ENCODE measurements around the gene GPRIN3. TPM values are rescaled to one million over a fixed set of nuclear protein-coding genes. Genes with fewer than 3 reads are reported as not detected.

The GPRIN3 gene
- total RNA-seq, 1 experiment from 2014 or later, result not detected

- intact Hi-C loops (cut with micrococcal nuclease; ENCODE audit: unreplicated experiment), result no loop called here
- BruUV-seq (replicated peaks), result no TSS peak
- DNase-seq (ENCODE audit: low spot score), result no peak
- ChIA-PET POLR2A (ENCODE audit: low non-redundant PET) (no interaction called here), CTCF (no interaction called here)
- no peak for TF ChIP-seq EZH2 (IDR thresholded peaks at IDR 0.05; ENCODE audit: borderline replicate concordance, low read depth, low read length, poor library complexity, severe bottlenecking)
- TF ChIP-seq CTCF (conservative IDR thresholded peaks at IDR 0.05; ENCODE audit: low read depth, low read length), result no peak
- Histone ChIP-seq H3K27ac (ENCODE audit: low read depth, low read length, poor library complexity, severe bottlenecking) (no peak overlapping the region), H3K9me3 (ENCODE audit: low read depth, low read length, poor library complexity, severe bottlenecking) (no peaks in the 10 kb centered on the region), H3K36me3 (ENCODE audit: insufficient read depth, low read length, poor library complexity, severe bottlenecking) (no peaks in the 10 kb centered on the region), H3K4me1 (ENCODE audit: insufficient read depth, low read length, poor library complexity, severe bottlenecking) (peaks cover 7% of the 10 kb centered on the region), H3K4me3 (ENCODE audit: low read depth, low read length, poor library complexity, severe bottlenecking) (no peak overlapping the region), H3K27me3 (replicated peaks; ENCODE audit: insufficient read depth, low read depth, low read length, poor library complexity) (no peaks in the 10 kb centered on the region)
These were observed 8.3 kb downstream of the GPRIN3 start for GRCh38 chr4:89299153-89299791.

GRCh38 chr4:89298788-89299152, 8.8 kb downstream of the GPRIN3 start:
- H3K36me3 ChIP-seq (ENCODE audit: insufficient read depth, low read length, poor library complexity, severe bottlenecking), result no peaks in the 10 kb centered on the region
- H3K4me3 ChIP-seq (ENCODE audit: low read depth, low read length, poor library complexity, severe bottlenecking), result no peak overlapping the region
- intact Hi-C loops (cut with micrococcal nuclease; ENCODE audit: unreplicated experiment), result no loop called here
- TF ChIP-seq CTCF (conservative IDR thresholded peaks at IDR 0.05; ENCODE audit: low read depth, low read length), result no peak
- no peak for TF ChIP-seq EZH2 (IDR thresholded peaks at IDR 0.05; ENCODE audit: borderline replicate concordance, low read depth, low read length, poor library complexity, severe bottlenecking)
- CTCF ChIA-PET, result no interaction called here
- peaks cover 7% of the 10 kb centered on the region for H3K4me1 ChIP-seq (ENCODE audit: insufficient read depth, low read length, poor library complexity, severe bottlenecking)
- H3K27ac ChIP-seq (ENCODE audit: low read depth, low read length, poor library complexity, severe bottlenecking), result no peak overlapping the region
- H3K27me3 ChIP-seq (replicated peaks; ENCODE audit: insufficient read depth, low read depth, low read length, poor library complexity), result no peaks in the 10 kb centered on the region
- BruUV-seq (replicated peaks), result no TSS peak
- POLR2A ChIA-PET (ENCODE audit: low non-redundant PET), result no interaction called here
- DNase-seq (ENCODE audit: low spot score), result peak; percentile 13
- no peaks in the 10 kb centered on the region for H3K9me3 ChIP-seq (ENCODE audit: low read depth, low read length, poor library complexity, severe bottlenecking)

GRCh38 chr4:89298155-89298554, 9.4 kb downstream of the GPRIN3 start:
- H3K4me1 ChIP-seq (ENCODE audit: insufficient read depth, low read length, poor library complexity, severe bottlenecking), result peaks cover 7% of the 10 kb centered on the region
- intact Hi-C loops (cut with micrococcal nuclease; ENCODE audit: unreplicated experiment), result no loop called here
- TF ChIP-seq CTCF (conservative IDR thresholded peaks at IDR 0.05; ENCODE audit: low read depth, low read length) (no peak), EZH2 (IDR thresholded peaks at IDR 0.05; ENCODE audit: borderline replicate concordance, low read depth, low read length, poor library complexity, severe bottlenecking) (no peak)
- no peak overlapping the region for H3K27ac ChIP-seq (ENCODE audit: low read depth, low read length, poor library complexity, severe bottlenecking)
- no peaks in the 10 kb centered on the region for H3K9me3 ChIP-seq (ENCODE audit: low read depth, low read length, poor library complexity, severe bottlenecking)
- ChIA-PET POLR2A (ENCODE audit: low non-redundant PET) (no interaction called here), CTCF (no interaction called here)
- H3K36me3 ChIP-seq (ENCODE audit: insufficient read depth, low read length, poor library complexity, severe bottlenecking), result no peaks in the 10 kb centered on the region
- no peaks in the 10 kb centered on the region for H3K27me3 ChIP-seq (replicated peaks; ENCODE audit: insufficient read depth, low read depth, low read length, poor library complexity)
- H3K4me3 ChIP-seq (ENCODE audit: low read depth, low read length, poor library complexity, severe bottlenecking), result no peak overlapping the region
- BruUV-seq (replicated peaks), result no TSS peak
- DNase-seq (ENCODE audit: low spot score), result no peak

All from A673 (cell line).